Upper lobe of right lung (tissue), 1 donor: ENCODE measurements around the gene FAM120B. TPM values are rescaled to one million over a fixed set of nuclear protein-coding genes. Genes with fewer than 3 reads are reported as not detected.
A peak's percentile ranks its signal among the peaks of the same experiment; 100 is the strongest.

ENCODE experiments used
- ATAC-seq: fragments of 200-7000 bp; cut with Tn5 transposase; one replicate; pipeline ENCODE4 v1.9.1; 2020; ENCODE audit warnings: mild to moderate bottlenecking, moderate library complexity
- DNase-seq: peaks from one replicate; pipeline ENCODE4 v3.0.0-alpha.2; 2020
- H3K27ac ChIP-seq: fragments of 200-600 bp; one replicate; pipeline ENCODE4 v1.8.0; 2022
- H3K27me3 ChIP-seq: fragments of 200-600 bp; one replicate; pipeline ENCODE4 v1.8.0; 2022; ENCODE audit warnings: mild to moderate bottlenecking
- H3K36me3 ChIP-seq: fragments of 200-600 bp; one replicate; pipeline ENCODE4 v1.8.0; 2022
- H3K4me1 ChIP-seq: fragments of 200-600 bp; one replicate; pipeline ENCODE4 v1.8.0; 2022
- H3K4me3 ChIP-seq: fragments of 200-600 bp; one replicate; pipeline ENCODE4 v1.8.0; 2022; ENCODE audit warnings: mild to moderate bottlenecking
- H3K9me3 ChIP-seq: fragments of 200-600 bp; one replicate; pipeline ENCODE4 v1.8.0; 2022
- CTCF ChIP-seq: fragments of 200-600 bp; IDR thresholded peaks from one replicate; pipeline ENCODE4 v1.8.0; 2022; ENCODE audit warnings: antibody characterized with exemption
- intact Hi-C: fragments of 100-400 bp; cut with DNase I; formaldehyde crosslinking; loops from one replicate; pipeline ENCODE4 v1.11.0; 2022
- long read RNA-seq: library from polyadenylated mRNA; unstranded; transcript quantifications from one replicate; pipeline ENCODE4 v2.0.0, GENCODE V29; 2021
- total RNA-seq: library from RNA; stranded (reverse); fragmentation: NEBNext Ultra II Directional; extraction: Animal tissue kit (Norgen Biotek cat#: 25700); gene quantifications from one replicate; pipeline ENCODE4 v1.2.1, GENCODE V29; 2021
- donor health status: DM: no; HTN: yes; CAD: no; lungs with severe emphysema.

FAM120B gene
- 26.1 TPM for total RNA-seq
- long read RNA-seq, full-length matches to known transcripts = 55 of 78 reads
- long read RNA-seq, partial matches to known transcripts = 9 of 78 reads
- long read RNA-seq, other reads (novel, unspliced or antisense) = 14 of 78 reads

GRCh38 chr6:170306324-170307079 is at the start of gene FAM120B:
TSS of gene FAM120B (plus strand) at chr6:170306758. CDS start at chr6:170317391, 10,633 bp downstream.
- Histone ChIP-seq H3K4me1 (peaks cover 26% of the 10 kb centered on the region), H3K4me3 (peak within 1 kb of the TSS; percentile 93), H3K36me3 (no peaks in the 10 kb centered on the region), H3K27me3 (no peaks in the 10 kb centered on the region), H3K27ac (peak within 1 kb of the TSS; percentile 96), H3K9me3 (no peaks in the 10 kb centered on the region)
- TF ChIP-seq CTCF = no peak
- intact Hi-C loops = no loop called here
- ATAC-seq (peak; percentile 99), DNase-seq (peak; percentile 99)

- H3K36me3 ChIP-seq = no peaks in the 10 kb centered on the region
- ATAC-seq (no peak), DNase-seq (no peak)
- H3K4me1 ChIP-seq = no peaks in the 10 kb centered on the region
- peaks cover 6% of the 10 kb centered on the region for H3K27me3 ChIP-seq
- intact Hi-C loops = no loop called here
- H3K9me3 ChIP-seq = no peaks in the 10 kb centered on the region
- H3K27ac ChIP-seq = no peak overlapping the region
- TF ChIP-seq CTCF = no peak
- no peak overlapping the region for H3K4me3 ChIP-seq
Measured at GRCh38 chr6:170257376-170257775, 49.2 kb upstream of the FAM120B start.

GRCh38 chr6:170258407-170258806 is 48.2 kb upstream of the FAM120B start:
- peaks cover 6% of the 10 kb centered on the region for H3K27me3 ChIP-seq
- no peak overlapping the region for H3K27ac ChIP-seq
- DNase-seq (no peak), ATAC-seq (no peak)
- H3K4me3 ChIP-seq = no peak overlapping the region
- no peaks in the 10 kb centered on the region for H3K4me1 ChIP-seq
- intact Hi-C loops = no loop called here
- no peak for TF ChIP-seq CTCF
- no peaks in the 10 kb centered on the region for H3K9me3 ChIP-seq
- no peaks in the 10 kb centered on the region for H3K36me3 ChIP-seq

- H3K4me3 ChIP-seq = no peak overlapping the region
- no peaks in the 10 kb centered on the region for H3K36me3 ChIP-seq
- H3K9me3 ChIP-seq = no peaks in the 10 kb centered on the region
- intact Hi-C loops = no loop called here
- no peaks in the 10 kb centered on the region for H3K4me1 ChIP-seq
- no peak overlapping the region for H3K27ac ChIP-seq
- DNase-seq (no peak), ATAC-seq (no peak)
- peaks cover 6% of the 10 kb centered on the region for H3K27me3 ChIP-seq
- TF ChIP-seq CTCF = no peak
Measured at GRCh38 chr6:170259278-170259677, 47.3 kb upstream of the FAM120B start.

GRCh38 chr6:170260686-170261085 is 45.9 kb upstream of the FAM120B start:
- Histone ChIP-seq H3K27ac (no peak overlapping the region), H3K27me3 (peaks cover 6% of the 10 kb centered on the region), H3K9me3 (no peaks in the 10 kb centered on the region), H3K4me1 (peaks cover 4% of the 10 kb centered on the region), H3K36me3 (no peaks in the 10 kb centered on the region), H3K4me3 (no peak overlapping the region)
- TF ChIP-seq CTCF = no peak
- intact Hi-C loops = no loop called here
- no peak for DNase-seq
- ATAC-seq = no peak
